GM19025 (cell line): ENCODE results near the gene PODXL.
"Not testable (repeated sequence)": the region's sequence is repeated elsewhere in the genome, so short reads cannot be mapped to it uniquely, and the experiment has no call there.

Source experiments
- ATAC-seq: cut with Tn5 transposase; IDR thresholded peaks from one replicate; pipeline ENCODE4 v1.9.1; 2021; ENCODE audit warnings: mild to moderate bottlenecking, low read depth, moderate library complexity; ENCODE audit not compliant: unreplicated experiment

PODXL gene

GRCh38 chr7:131513245-131514061 is 43.0 kb downstream of the PODXL start:
- peak; percentile 96 for ATAC-seq

- ATAC-seq, result no peak
Observed at GRCh38 chr7:131511774-131512535, 44.5 kb downstream of the PODXL start.

- ATAC-seq, result no peak
Observed at GRCh38 chr7:131511071-131511470, 45.4 kb downstream of the PODXL start.

GRCh38 chr7:131509781-131510180 is 46.6 kb downstream of the PODXL start:
- ATAC-seq, result no peak

- ATAC-seq, result no peak
Observed at GRCh38 chr7:131508754-131509486, 47.5 kb downstream of the PODXL start.

GRCh38 chr7:131507592-131508331 is 48.7 kb downstream of the PODXL start:
- ATAC-seq, result peak; percentile 65

- no peak for ATAC-seq
Observed at GRCh38 chr7:131506597-131506996, 49.8 kb downstream of the PODXL start.

- no peak for ATAC-seq
Observed at GRCh38 chr7:131505636-131506557, 50.5 kb downstream of the PODXL start.

GRCh38 chr7:131505037-131505620 is 51.3 kb downstream of the PODXL start:
- ATAC-seq, result not testable (repeated sequence)

GRCh38 chr7:131504157-131504899 is 52.1 kb downstream of the PODXL start:
- no peak for ATAC-seq

GRCh38 chr7:131503639-131504038 is 52.8 kb downstream of the PODXL start:
- ATAC-seq, result no peak

GRCh38 chr7:131502810-131503508 is 53.5 kb downstream of the PODXL start:
- ATAC-seq, result no peak

GRCh38 chr7:131501930-131502685 is 54.3 kb downstream of the PODXL start:
- ATAC-seq, result no peak

GRCh38 chr7:131501422-131501821 is 55.0 kb downstream of the PODXL start:
- peak; percentile 78 for ATAC-seq

- no peak for ATAC-seq
Observed at GRCh38 chr7:131500357-131500756, 56.1 kb downstream of the PODXL start.

- ATAC-seq, result no peak
Observed at GRCh38 chr7:131499801-131500200, 56.6 kb downstream of the PODXL start.
